Dendritic cell treated with granulocyte-macrophage colony-stimulating factor and Interleukin-4, amounts not matched to agents 40 ng/mL and 50 ng/mL, for 4 days (primary cell): ENCODE data around the gene LDLR.
A peak's percentile ranks its signal among the peaks of the same experiment; 100 is the strongest.
"Not testable (repeated sequence)": the region's sequence is repeated elsewhere in the genome, so short reads cannot be mapped to it uniquely, and the experiment has no call there.

Experiments used
- H3K27ac Mint-ChIP-seq: one replicate; pipeline ENCODE4 v1.8.0; 2022; ENCODE audit warnings: mild to moderate bottlenecking, mixed read lengths
- H3K27me3 Mint-ChIP-seq: one replicate; pipeline ENCODE4 v1.8.0; 2022; ENCODE audit warnings: mild to moderate bottlenecking, mixed read lengths
- H3K36me3 Mint-ChIP-seq: one replicate; pipeline ENCODE4 v1.8.0; 2022; ENCODE audit warnings: low read depth, mixed read lengths
- H3K4me1 Mint-ChIP-seq: one replicate; pipeline ENCODE4 v1.8.0; 2022; ENCODE audit warnings: low read depth, mixed read lengths
- H3K4me3 Mint-ChIP-seq: one replicate; pipeline ENCODE4 v1.8.0; 2022; ENCODE audit warnings: mild to moderate bottlenecking, moderate library complexity, mixed read lengths
- H3K9me3 Mint-ChIP-seq: one replicate; pipeline ENCODE4 v1.8.0; 2022; ENCODE audit warnings: mixed read lengths
- intact Hi-C: fragments of 100-400 bp; cut with micrococcal nuclease; formaldehyde crosslinking; loops from one replicate; pipeline ENCODE4 v1.15.0; 2022

Gene LDLR

DNA sequence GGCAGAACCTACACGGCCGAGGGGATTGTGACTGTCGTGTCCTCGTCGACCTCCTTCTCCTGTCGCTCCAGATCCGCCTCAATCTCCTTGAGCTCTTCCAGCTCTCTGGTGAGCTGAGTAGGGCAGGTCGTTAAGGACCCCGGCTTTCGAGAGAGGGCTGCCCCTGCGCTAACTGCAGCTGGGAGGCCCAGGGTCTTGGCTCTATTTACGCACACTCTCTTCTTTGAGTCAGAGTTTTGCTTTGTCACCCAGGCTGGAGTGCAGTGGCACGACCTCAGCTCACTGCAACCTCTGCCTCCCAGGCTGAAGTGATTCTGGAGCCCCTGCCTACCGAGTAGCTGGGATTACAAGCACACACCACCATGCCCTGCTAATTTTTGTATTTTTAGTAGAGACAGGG, 58.7 kb downstream of the LDLR start:
- intact Hi-C loops: no loop called here
- Mint-ChIP-seq H3K9me3 (no peaks in the 10 kb centered on the region), H3K36me3 (no peaks in the 10 kb centered on the region)

DNA sequence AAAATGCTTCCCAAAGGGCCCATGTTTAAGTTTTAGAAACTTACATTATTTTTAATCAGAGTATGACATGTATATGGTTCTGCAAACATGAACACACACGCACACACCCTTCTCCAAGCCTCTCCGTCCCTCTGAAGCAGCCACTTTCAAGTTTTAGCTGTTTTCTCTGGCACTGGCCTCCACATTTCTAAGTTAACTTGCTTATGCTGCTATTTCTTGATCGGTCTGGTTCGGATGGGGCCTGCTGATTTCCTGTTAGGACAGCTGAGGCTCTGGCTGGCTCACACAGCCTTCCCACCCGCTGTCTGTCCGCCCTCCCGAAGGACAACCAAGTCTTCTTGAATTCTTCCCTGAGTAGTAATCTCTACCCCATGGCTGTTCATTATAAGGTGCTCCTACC, 61.9 kb downstream of the LDLR start:
- H3K36me3 Mint-ChIP-seq: no peaks in the 10 kb centered on the region
- no peaks in the 10 kb centered on the region for H3K27me3 Mint-ChIP-seq
- peaks cover 21% of the 10 kb centered on the region for H3K4me1 Mint-ChIP-seq
- no peak overlapping the region for H3K4me3 Mint-ChIP-seq
- H3K9me3 Mint-ChIP-seq: no peaks in the 10 kb centered on the region
- no peak overlapping the region for H3K27ac Mint-ChIP-seq
- intact Hi-C loops: no loop called here

More for the DNA sequence above, 58.7 kb downstream of the LDLR start:
- Mint-ChIP-seq H3K27me3 (no peaks in the 10 kb centered on the region), H3K4me3 (no peak overlapping the region), H3K27ac (no peak overlapping the region), H3K4me1 (peaks cover 13% of the 10 kb centered on the region)

DNA sequence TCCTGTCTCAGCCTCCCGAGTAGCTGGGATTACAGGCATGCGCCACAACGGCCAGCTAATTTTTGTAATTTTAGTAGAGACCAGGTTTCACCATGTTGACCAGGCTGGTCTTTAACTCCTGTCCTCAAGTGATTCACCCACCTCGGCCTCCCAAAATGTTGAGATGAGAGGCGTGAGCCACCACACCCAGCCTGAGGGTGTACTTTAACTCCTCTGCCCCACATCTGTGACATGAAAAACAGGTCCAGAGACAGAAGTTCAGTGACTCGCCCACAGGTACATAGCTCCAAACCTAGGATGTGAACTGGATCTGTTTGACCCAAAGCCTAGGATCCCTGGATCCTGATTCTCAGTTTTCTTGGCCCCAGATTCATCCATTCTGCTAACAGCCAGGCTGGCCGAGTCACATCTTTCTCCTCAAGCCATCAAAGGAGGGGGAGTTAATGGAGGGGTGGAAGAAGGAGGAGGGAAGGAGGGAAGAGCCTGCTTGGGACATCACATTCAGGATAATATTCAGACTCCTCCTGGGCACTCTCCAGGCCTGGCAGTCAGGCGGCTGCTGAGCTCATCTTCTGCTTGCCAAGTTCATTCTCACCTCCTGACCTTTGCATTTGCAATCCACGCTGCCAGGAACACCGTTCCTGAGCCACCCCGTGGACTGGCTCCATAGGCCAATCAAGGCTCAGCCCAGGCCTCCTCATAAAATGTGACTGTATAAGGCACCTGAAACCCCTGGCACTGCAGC, 63.2 kb downstream of the LDLR start:
- H3K4me1 Mint-ChIP-seq: peaks cover 21% of the 10 kb centered on the region
- no peak overlapping the region for H3K4me3 Mint-ChIP-seq
- H3K27ac Mint-ChIP-seq: peak overlapping the region; percentile 5
- no peaks in the 10 kb centered on the region for H3K9me3 Mint-ChIP-seq
- intact Hi-C loops: no loop called here
- no peaks in the 10 kb centered on the region for H3K36me3 Mint-ChIP-seq
- no peaks in the 10 kb centered on the region for H3K27me3 Mint-ChIP-seq

DNA sequence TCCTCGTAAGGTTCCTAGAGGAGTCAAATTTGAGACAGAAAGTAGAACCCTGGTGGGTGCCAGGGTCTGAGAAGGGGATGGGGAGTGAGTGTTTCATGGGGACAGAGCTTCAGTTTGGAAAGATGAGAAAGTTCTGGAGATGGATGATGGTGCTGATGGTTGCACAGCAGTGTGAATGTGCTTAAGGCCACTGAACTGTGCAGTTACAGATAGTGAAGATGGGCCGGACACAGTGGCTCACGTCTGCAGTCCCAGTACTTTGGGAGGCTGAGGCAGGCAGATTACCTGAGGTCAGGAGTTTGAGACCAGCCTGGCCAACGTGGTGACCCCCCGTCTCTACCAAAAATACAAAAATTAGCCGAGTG, 65.4 kb downstream of the LDLR start:
- H3K27me3 Mint-ChIP-seq: no peaks in the 10 kb centered on the region
- no peaks in the 10 kb centered on the region for H3K36me3 Mint-ChIP-seq
- no peaks in the 10 kb centered on the region for H3K9me3 Mint-ChIP-seq
- peaks cover 36% of the 10 kb centered on the region for H3K4me1 Mint-ChIP-seq
- intact Hi-C loops: no loop called here
- peak overlapping the region; percentile 87 for H3K4me3 Mint-ChIP-seq
- no peak overlapping the region for H3K27ac Mint-ChIP-seq

- H3K27ac Mint-ChIP-seq: peak within 1 kb of the TSS; percentile 76
- peak within 1 kb of the TSS; percentile 87 for H3K4me3 Mint-ChIP-seq
- intact Hi-C loops: no loop called here
- no peaks in the 10 kb centered on the region for H3K9me3 Mint-ChIP-seq
- peaks cover 36% of the 10 kb centered on the region for H3K4me1 Mint-ChIP-seq
- H3K27me3 Mint-ChIP-seq: no peaks in the 10 kb centered on the region
- H3K36me3 Mint-ChIP-seq: no peaks in the 10 kb centered on the region
These were observed 66.3 kb downstream of the LDLR start, which contains the start of gene SPC24 for GRCh38 chr19:11155373-11156120. SPC24 (minus strand) TSS chr19:11155782; CDS start chr19:11155776, 6 bp downstream.

- H3K9me3 Mint-ChIP-seq: no peaks in the 10 kb centered on the region
These were observed 70.6 kb downstream of the LDLR start for GRCh38 chr19:11159598-11160439.

DNA sequence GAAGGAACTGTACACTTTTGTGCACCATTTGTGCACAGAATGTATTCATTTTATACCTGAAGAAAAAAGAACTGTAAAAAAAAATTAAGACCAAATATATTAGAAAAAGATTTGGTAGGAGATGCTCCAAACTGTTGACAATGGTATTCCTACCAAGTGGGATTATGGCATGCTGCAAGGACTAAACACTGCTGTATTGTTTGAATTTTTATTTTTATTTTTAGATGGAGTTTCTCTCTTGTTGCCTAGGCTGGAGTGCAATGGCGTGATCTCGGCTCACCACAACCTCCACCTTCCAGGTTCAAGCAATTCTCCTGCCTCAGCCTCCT, 71.1 kb downstream of the LDLR start:
- H3K27me3 Mint-ChIP-seq, H3K27ac Mint-ChIP-seq, H3K36me3 Mint-ChIP-seq, H3K9me3 Mint-ChIP-seq, H3K4me3 Mint-ChIP-seq: not testable (repeated sequence)
- peaks cover 17% of the 10 kb centered on the region for H3K4me1 Mint-ChIP-seq
- intact Hi-C loops: loop anchor here (1.0 kb wide), 1 partner anchor 36 kb away; no protein-coding TSS in a partner anchor

More at GRCh38 chr19:11159598-11160439, 70.6 kb downstream of the LDLR start:
- no peaks in the 10 kb centered on the region for H3K36me3 Mint-ChIP-seq
- intact Hi-C loops: loop anchor here (1.0 kb wide), 1 partner anchor 36 kb away; no protein-coding TSS in a partner anchor
- H3K27ac Mint-ChIP-seq: no peak overlapping the region
- no peak overlapping the region for H3K4me3 Mint-ChIP-seq
- H3K27me3 Mint-ChIP-seq: no peaks in the 10 kb centered on the region
- peaks cover 23% of the 10 kb centered on the region for H3K4me1 Mint-ChIP-seq

GRCh38 chr19:11164296-11164695, 75.0 kb downstream of the LDLR start:
- Mint-ChIP-seq H3K36me3 (no peaks in the 10 kb centered on the region), H3K4me1 (peaks cover 4% of the 10 kb centered on the region), H3K27me3 (no peaks in the 10 kb centered on the region), H3K27ac (no peak overlapping the region), H3K9me3 (no peaks in the 10 kb centered on the region), H3K4me3 (no peak overlapping the region)
- intact Hi-C loops: no loop called here

GRCh38 chr19:11164879-11165406, 75.7 kb downstream of the LDLR start:
- Mint-ChIP-seq H3K27ac (no peak overlapping the region), H3K4me1 (no peaks in the 10 kb centered on the region), H3K9me3 (no peaks in the 10 kb centered on the region), H3K27me3 (no peaks in the 10 kb centered on the region), H3K4me3 (no peak overlapping the region), H3K36me3 (no peaks in the 10 kb centered on the region)
- intact Hi-C loops: no loop called here

DNA sequence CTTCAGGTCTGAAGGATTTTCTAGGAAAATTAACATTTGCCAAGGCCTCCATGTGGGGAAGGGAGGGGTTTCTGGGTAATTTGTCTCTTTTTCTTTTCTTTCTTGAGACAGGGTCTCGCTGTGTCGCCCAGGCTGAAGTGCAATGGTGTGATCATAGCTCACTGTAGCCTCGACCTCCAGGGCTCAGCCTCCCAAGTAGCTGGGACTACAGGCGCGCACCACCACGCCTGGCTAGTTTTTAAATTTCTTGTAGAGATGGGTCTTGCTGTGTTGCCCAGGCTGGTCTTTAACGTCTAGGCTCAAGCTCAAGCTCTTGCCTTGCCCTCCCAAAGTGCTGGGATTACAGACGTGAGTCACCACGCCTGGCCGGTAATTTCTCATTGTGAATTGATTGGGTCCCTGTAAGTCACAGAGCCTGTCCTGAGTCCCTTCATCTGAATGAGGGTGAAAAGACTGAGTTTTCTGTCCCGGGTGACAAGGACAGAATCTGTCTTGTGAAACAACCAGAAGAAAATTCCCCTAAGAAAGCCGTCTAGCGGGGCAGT, 76.3 kb downstream of the LDLR start:
- intact Hi-C loops: no loop called here
- no peaks in the 10 kb centered on the region for H3K36me3 Mint-ChIP-seq

GRCh38 chr19:11166281-11167142, 77.2 kb downstream of the LDLR start:
- intact Hi-C loops: no loop called here
- no peaks in the 10 kb centered on the region for H3K36me3 Mint-ChIP-seq
- no peaks in the 10 kb centered on the region for H3K27me3 Mint-ChIP-seq
- H3K9me3 Mint-ChIP-seq: no peaks in the 10 kb centered on the region
- no peak overlapping the region for H3K27ac Mint-ChIP-seq
- H3K4me1 Mint-ChIP-seq: no peaks in the 10 kb centered on the region
- H3K4me3 Mint-ChIP-seq: no peak overlapping the region

More for the DNA sequence above, 76.3 kb downstream of the LDLR start:
- Mint-ChIP-seq H3K27ac (no peak overlapping the region), H3K9me3 (no peaks in the 10 kb centered on the region), H3K27me3 (no peaks in the 10 kb centered on the region), H3K4me1 (no peaks in the 10 kb centered on the region), H3K4me3 (no peak overlapping the region)

- intact Hi-C loops: no loop called here
- H3K4me1 Mint-ChIP-seq: no peaks in the 10 kb centered on the region
- no peaks in the 10 kb centered on the region for H3K36me3 Mint-ChIP-seq
- H3K27ac Mint-ChIP-seq: no peak overlapping the region
- H3K4me3 Mint-ChIP-seq: no peak overlapping the region
- no peaks in the 10 kb centered on the region for H3K27me3 Mint-ChIP-seq
- H3K9me3 Mint-ChIP-seq: no peaks in the 10 kb centered on the region
These were observed 79.3 kb downstream of the LDLR start for GRCh38 chr19:11168568-11168967.
